ENCODE data around the gene HK3. TPM values are rescaled to one million over a fixed set of nuclear protein-coding genes. Genes with fewer than 3 reads are reported as not detected.

The HK3 gene
- total RNA-seq, 2 donors from 2014 or later: 0.50 to 4.7 TPM

- Histone ChIP-seq H3K36me3 (no peaks in the 10 kb centered on the region), H3K4me3 (no peak overlapping the region), H3K9me3 (no peaks in the 10 kb centered on the region), H3K27ac (no peak overlapping the region), H3K4me1 (replicated peaks) (no peaks in the 10 kb centered on the region), H3K27me3 (replicated peaks; ENCODE audit: insufficient read depth) (peaks cover 7% of the 10 kb centered on the region)
- 49% methylated on average over 5 of the region's 5 CpGs for WGBS
- DNase-seq (ENCODE audit: low spot score): no peak
- intact Hi-C loops (cut with DNase I): no loop called here
- TF ChIP-seq CTCF (IDR thresholded peaks at IDR 0.05) (no peak), POLR2AphosphoS5 (IDR thresholded peaks at IDR 0.05) (no peak), POLR2A (IDR thresholded peaks at IDR 0.05) (no peak)
These were observed 35.4 kb downstream of the HK3 start for GRCh38 chr5:176863765-176864098.

- no peak for DNase-seq (ENCODE audit: low spot score)
- TF ChIP-seq CTCF (IDR thresholded peaks at IDR 0.05): no peak
- TF ChIP-seq POLR2A (IDR thresholded peaks at IDR 0.05): no peak
- TF ChIP-seq POLR2AphosphoS5 (IDR thresholded peaks at IDR 0.05): no peak
- intact Hi-C loops (cut with DNase I): no loop called here
- no peak overlapping the region for H3K27ac ChIP-seq
- peaks cover 4% of the 10 kb centered on the region for H3K27me3 ChIP-seq (replicated peaks; ENCODE audit: insufficient read depth)
- no peaks in the 10 kb centered on the region for H3K36me3 ChIP-seq
- H3K4me3 ChIP-seq: no peak overlapping the region
- no peaks in the 10 kb centered on the region for H3K9me3 ChIP-seq
- 19% methylated on average over 15 of the region's 15 CpGs for WGBS
- no peaks in the 10 kb centered on the region for H3K4me1 ChIP-seq (replicated peaks)
These were observed 35.9 kb downstream of the HK3 start for GRCh38 chr5:176863041-176863764.

GRCh38 chr5:176862330-176862995 lies 36.7 kb downstream of the HK3 start:
- Histone ChIP-seq H3K4me1 (replicated peaks) (no peaks in the 10 kb centered on the region), H3K27me3 (replicated peaks; ENCODE audit: insufficient read depth) (peaks cover 4% of the 10 kb centered on the region), H3K36me3 (no peaks in the 10 kb centered on the region), H3K27ac (no peak overlapping the region), H3K4me3 (no peak overlapping the region), H3K9me3 (no peaks in the 10 kb centered on the region)
- no peak for DNase-seq (ENCODE audit: low spot score)
- 61% methylated on average over 28 of the region's 28 CpGs for WGBS
- TF ChIP-seq POLR2AphosphoS5 (IDR thresholded peaks at IDR 0.05) (no peak), POLR2A (IDR thresholded peaks at IDR 0.05) (no peak), CTCF (IDR thresholded peaks at IDR 0.05) (no peak)
- intact Hi-C loops (cut with DNase I): no loop called here

GRCh38 chr5:176861276-176861675 lies 37.9 kb downstream of the HK3 start:
- no peak overlapping the region for H3K4me3 ChIP-seq
- no peak for DNase-seq (ENCODE audit: low spot score)
- no peak for TF ChIP-seq CTCF (IDR thresholded peaks at IDR 0.05)
- no peak for TF ChIP-seq POLR2A (IDR thresholded peaks at IDR 0.05)
- no peak for TF ChIP-seq POLR2AphosphoS5 (IDR thresholded peaks at IDR 0.05)
- no peaks in the 10 kb centered on the region for H3K4me1 ChIP-seq (replicated peaks)
- H3K27me3 ChIP-seq (replicated peaks; ENCODE audit: insufficient read depth): peaks cover 4% of the 10 kb centered on the region
- intact Hi-C loops (cut with DNase I): no loop called here
- 88% methylated on average over 11 of the region's 11 CpGs for WGBS
- no peaks in the 10 kb centered on the region for H3K36me3 ChIP-seq
- no peaks in the 10 kb centered on the region for H3K9me3 ChIP-seq
- H3K27ac ChIP-seq: no peak overlapping the region

GRCh38 chr5:176860381-176860780 lies 38.8 kb downstream of the HK3 start:
- H3K36me3 ChIP-seq: no peaks in the 10 kb centered on the region
- no peaks in the 10 kb centered on the region for H3K9me3 ChIP-seq
- no peak for DNase-seq (ENCODE audit: low spot score)
- WGBS: 81% methylated on average over 11 of the region's 11 CpGs
- H3K27me3 ChIP-seq (replicated peaks; ENCODE audit: insufficient read depth): peaks cover 4% of the 10 kb centered on the region
- no peak overlapping the region for H3K4me3 ChIP-seq
- no peak overlapping the region for H3K27ac ChIP-seq
- TF ChIP-seq POLR2AphosphoS5 (IDR thresholded peaks at IDR 0.05) (no peak), CTCF (IDR thresholded peaks at IDR 0.05) (no peak), POLR2A (IDR thresholded peaks at IDR 0.05) (no peak)
- H3K4me1 ChIP-seq (replicated peaks): no peaks in the 10 kb centered on the region
- intact Hi-C loops (cut with DNase I): no loop called here

All from prostate gland (tissue), 2 donors.